HepG2 (cell line): Measurements from ENCODE around the gene RILP. TPM values are rescaled to one million over a fixed set of nuclear protein-coding genes. Genes with fewer than 3 reads are reported as not detected.
A peak's percentile ranks its signal among the peaks of the same experiment; 100 is the strongest.

Experiments used
- ATAC-seq: fragments of 200-7000 bp; cut with Tn5 transposase; 3 replicates; pipeline ENCODE4 v1.9.1; 2020; ENCODE audit warnings: mild to moderate bottlenecking, moderate library complexity
- BruUV-seq: library from RNA; stranded (reverse); fragments of 400-500 nt; replicated peaks from 2 replicates; lab custom pipeline; 2021; lab: Mats Ljungman, UMichigan
- CTCF ChIA-PET: fragments of 300-600 bp; formaldehyde crosslinking; extraction: SDS; loops from one replicate; lab custom pipeline; 2021; ENCODE audit warnings: low total read pairs, inconsistent platforms, low intra/inter-chr PET ratio; lab: Yijun Ruan, JAX
- POLR2A ChIA-PET: fragments of 350-600 bp; sonication (Branson Sonifier 250); formaldehyde crosslinking; loops from one replicate; lab custom pipeline; 2020; ENCODE audit warnings: antibody characterized with exemption, inconsistent platforms; lab: Yijun Ruan, JAX
- DNase-seq: peaks from one replicate; pipeline ENCODE4 v3.0.0-alpha.2; 2015; ENCODE audit warnings: low spot score
- FAIRE-seq: peaks from 3 replicates; lab custom pipeline; 2011; peaks lifted over from hg19 to GRCh38; lab: Jason Lieb, UNC
- H2AFZ ChIP-seq: one replicate; pipeline ENCODE4 v1.6.1; 2011; ENCODE audit warnings: low read length, inconsistent platforms
- H3K27ac ChIP-seq: fragments of 300-600 bp; 3 replicates; pipeline ENCODE4 v1.8.0; 2011; ENCODE audit warnings: mixed run types, mild to moderate bottlenecking, mixed read lengths, low read length, inconsistent platforms; ENCODE audit not compliant: insufficient read depth; ENCODE audit errors: extremely low read length
- H3K27me3 ChIP-seq, 2 experiments: fragments of 200-600 bp in 1 of 2; 2 replicates in 1 of 2; 3 replicates in 1 of 2; pipeline versions ENCODE4 v1.6.0 to v1.8.0; 2011; ENCODE audit warnings: low read length in 2 of 2, mild to moderate bottlenecking in 2 of 2, moderate library complexity in 2 of 2, inconsistent platforms in 1 of 2; ENCODE audit not compliant: insufficient read depth in 2 of 2, control insufficient read depth in 1 of 2
- H3K36me3 ChIP-seq, 2 experiments: fragments of 200-600 bp in 1 of 2; replicated peaks in 1 of 2; 2 replicates in 1 of 2; 3 replicates in 1 of 2; pipeline versions ENCODE4 v1.5.1 to v1.8.0; 2011; ENCODE audit warnings: low read length in 2 of 2, inconsistent platforms in 1 of 2; ENCODE audit not compliant: insufficient read depth in 2 of 2, control insufficient read depth in 1 of 2
- H3K4me1 ChIP-seq: 2 replicates; pipeline ENCODE4 v1.5.1; 2012; ENCODE audit warnings: low read length, inconsistent platforms; ENCODE audit not compliant: insufficient read depth
- H3K4me2 ChIP-seq: 2 replicates; pipeline ENCODE4 v1.6.0; 2011; ENCODE audit warnings: low read depth, low read length, inconsistent platforms
- H3K4me3 ChIP-seq, 3 experiments: fragments of 200-600 bp in 1 of 3; sonication (generic), shearing (Covaris generic) in 1 of 3; replicated peaks in 1 of 3; 2 replicates each; pipeline ENCODE4 v1.5.1; 2011 to 2016; ENCODE audit warnings: low read length in 3 of 3, inconsistent platforms in 2 of 3, low read depth in 2 of 3, mild to moderate bottlenecking in 2 of 3, control low read depth in 1 of 3, mixed read lengths in 1 of 3; ENCODE audit not compliant: insufficient read depth in 1 of 3
- H3K79me2 ChIP-seq: one replicate; pipeline ENCODE4 v1.6.1; 2011; ENCODE audit warnings: low read length, inconsistent platforms; ENCODE audit not compliant: insufficient read depth
- H3K9ac ChIP-seq: 2 replicates; pipeline ENCODE4 v1.6.0; 2011; ENCODE audit warnings: mild to moderate bottlenecking, low read depth, low read length, inconsistent platforms; ENCODE audit not compliant: insufficient read depth
- H3K9me3 ChIP-seq: 2 replicates; pipeline ENCODE4 v1.5.1; 2012; ENCODE audit warnings: mild to moderate bottlenecking, low read length
- H4K20me1 ChIP-seq: 2 replicates; pipeline ENCODE4 v1.6.0; 2011; ENCODE audit warnings: inconsistent platforms, mild to moderate bottlenecking, low read length, moderate library complexity; ENCODE audit not compliant: insufficient read depth
- ATF7 ChIP-seq, 2 experiments: fragments of 450-650 bp in 1 of 2; sonication (generic) in 1 of 2; formaldehyde crosslinking in 1 of 2; IDR thresholded peaks; 2 replicates each; pipeline versions ENCODE4 v1.4.0 to v1.6.1; 2016 to 2020; ENCODE audit warnings: antibody characterized with exemption in 1 of 2, mild to moderate bottlenecking in 1 of 2, missing genetic modification reagents in 1 of 2
- ZNF747 ChIP-seq: sonication (generic); formaldehyde crosslinking; IDR thresholded peaks from 2 replicates; pipeline ENCODE4 v1.8.1; 2023; ENCODE audit warnings: missing genetic modification reagents, mild to moderate bottlenecking, borderline replicate concordance
- WGBS: methylation state at CpG from one replicate; pipeline ENCODE4 v1.1.6; 2017; ENCODE audit warnings: low lambda C conversion rate; 5-methylcytosine and 5-hydroxymethylcytosine counted together
- in situ Hi-C: cut with HindIII; loops from 2 replicates; pipeline ENCODE4 v1.10.0; 2017; ENCODE audit warnings: low pct_unique_long_range_greater_than_20kb; ENCODE audit not compliant: extremely low pct_ligation_motif_present
- intact Hi-C: fragments of 100-400 bp; cut with micrococcal nuclease; formaldehyde crosslinking; loops from one replicate; pipeline ENCODE4 v1.10.0; 2022; ENCODE audit not compliant: unreplicated experiment
- polyA plus RNA-seq, 8 experiments: library from polyadenylated mRNA; depleted of rRNA in 3 of 8; stranded (reverse) in 7 of 8; unstranded in 1 of 8; fragments of >200 nt; fragmentation: Illumina TruSeq in 4 of 8; extraction: Trizol in 4 of 8; gene quantifications; 2 replicates each; pipeline versions ENCODE4 v1.2.1 to v1.2.3, GENCODE V29; 2011 to 2016; ENCODE audit warnings: low read depth in 4 of 8, missing spikeins in 1 of 8, mixed read lengths in 1 of 8; ENCODE audit not compliant: insufficient read depth in 1 of 8
- total RNA-seq, 5 experiments: library from RNA; depleted of rRNA; stranded (reverse); fragments of >200 nt; fragmentation: Illumina TruSeq; extraction: Trizol; gene quantifications; 2 replicates each; pipeline ENCODE4 v1.2.3, GENCODE V29; 2016; ENCODE audit warnings: low read depth in 1 of 5
- TF ChIP-seq, protein P1 (sequence below): sonication (generic); formaldehyde crosslinking; IDR thresholded peaks from 2 replicates; pipeline ENCODE4 v1.9.0; 2021; ENCODE audit warnings: missing genetic modification reagents, mild to moderate bottlenecking, borderline replicate concordance
- TF ChIP-seq, protein P2 (sequence below): sonication (generic); formaldehyde crosslinking; IDR thresholded peaks from 2 replicates; pipeline ENCODE4 v1.4.0; 2020; ENCODE audit warnings: mild to moderate bottlenecking, missing genetic modification reagents

The RILP gene
- total and polyA plus RNA-seq, 2 of the 13 experiments (the other 11 are each of a cell fraction or from before 2014, with no cell fraction given): 6.6 to 8.1 TPM

DNA sequence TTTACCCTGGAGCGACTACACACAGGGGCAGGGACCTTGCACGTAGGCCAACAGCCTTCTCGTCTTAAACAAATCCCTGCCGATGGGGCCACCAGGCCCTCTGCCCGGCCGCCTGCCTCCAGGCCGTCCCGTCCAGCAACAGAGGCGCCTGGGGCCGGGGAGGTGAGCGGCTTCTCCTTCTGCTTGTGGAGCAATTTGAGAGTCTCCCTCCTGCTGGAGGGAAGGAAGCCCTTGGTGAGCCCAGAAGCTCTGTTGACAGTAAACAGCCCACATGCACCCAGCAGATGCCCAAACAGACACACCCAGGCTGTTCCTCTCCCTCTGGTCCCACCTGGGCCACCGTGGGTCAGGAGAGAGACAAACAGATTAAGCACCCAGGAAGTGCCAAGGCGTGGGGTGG, 29.2 kb downstream of the RILP start:
- TF ChIP-seq ATF7 (IDR thresholded peaks at IDR 0.05) (no peak), ATF7 (CRISPR knock-in tag; IDR thresholded peaks at IDR 0.05) (0 out of 2 replicates have a peak, but pooled peaks have one; percentile 7), ZNF747 (no peak)
- TF ChIP-seq, protein P1, sequence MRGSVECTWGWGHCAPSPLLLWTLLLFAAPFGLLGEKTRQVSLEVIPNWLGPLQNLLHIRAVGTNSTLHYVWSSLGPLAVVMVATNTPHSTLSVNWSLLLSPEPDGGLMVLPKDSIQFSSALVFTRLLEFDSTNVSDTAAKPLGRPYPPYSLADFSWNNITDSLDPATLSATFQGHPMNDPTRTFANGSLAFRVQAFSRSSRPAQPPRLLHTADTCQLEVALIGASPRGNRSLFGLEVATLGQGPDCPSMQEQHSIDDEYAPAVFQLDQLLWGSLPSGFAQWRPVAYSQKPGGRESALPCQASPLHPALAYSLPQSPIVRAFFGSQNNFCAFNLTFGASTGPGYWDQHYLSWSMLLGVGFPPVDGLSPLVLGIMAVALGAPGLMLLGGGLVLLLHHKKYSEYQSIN (CRISPR knock-in tag): no peak
- TF ChIP-seq, protein P2, sequence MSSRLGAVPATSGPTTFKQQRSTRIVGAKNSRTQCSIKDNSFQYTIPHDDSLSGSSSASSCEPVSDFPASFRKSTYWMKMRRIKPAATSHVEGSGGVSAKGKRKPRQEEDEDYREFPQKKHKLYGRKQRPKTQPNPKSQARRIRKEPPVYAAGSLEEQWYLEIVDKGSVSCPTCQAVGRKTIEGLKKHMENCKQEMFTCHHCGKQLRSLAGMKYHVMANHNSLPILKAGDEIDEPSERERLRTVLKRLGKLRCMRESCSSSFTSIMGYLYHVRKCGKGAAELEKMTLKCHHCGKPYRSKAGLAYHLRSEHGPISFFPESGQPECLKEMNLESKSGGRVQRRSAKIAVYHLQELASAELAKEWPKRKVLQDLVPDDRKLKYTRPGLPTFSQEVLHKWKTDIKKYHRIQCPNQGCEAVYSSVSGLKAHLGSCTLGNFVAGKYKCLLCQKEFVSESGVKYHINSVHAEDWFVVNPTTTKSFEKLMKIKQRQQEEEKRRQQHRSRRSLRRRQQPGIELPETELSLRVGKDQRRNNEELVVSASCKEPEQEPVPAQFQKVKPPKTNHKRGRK (CRISPR knock-in tag): no peak
- TF ChIP-seq, all 625 proteins: peak for 1
- Histone ChIP-seq H3K4me3 (no peak overlapping the region), H3K9ac (0 out of 2 replicates have a peak overlapping the region, but pooled peaks have one; percentile 2), H3K4me1 (peaks cover 42% of the 10 kb centered on the region), H3K36me3 (no peaks in the 10 kb centered on the region; a peak in 1 of 5 replicates), H3K27ac (peak overlapping the region; percentile 25), H4K20me1 (no peaks in the 10 kb centered on the region), H3K9me3 (no peaks in the 10 kb centered on the region), H3K4me2 (peak overlapping the region; percentile 45; the same call in 1 of the 2 replicates), H3K79me2 (no peaks in the 10 kb centered on the region), H3K27me3 (no peaks in the 10 kb centered on the region), H2AFZ (no peak overlapping the region)
- 84% methylated on average over 11 of the region's 13 CpGs for WGBS
- FAIRE-seq (no peak), ATAC-seq (no peak; the same call in 2 of the 3 replicates), DNase-seq (no peak)
- BruUV-seq: no TSS peak
- in situ Hi-C loops (no loop called here), intact Hi-C loops (no loop called here)
- ChIA-PET POLR2A (interaction anchor here (1.2 kb wide), 1 partner anchor 96 kb away, joined by 5 read pairs; no protein-coding TSS in a partner anchor), CTCF (no interaction called here)
